Motor neuron (in vitro differentiated cells): ENCODE results near the gene MLST8. TPM values are rescaled to one million over a fixed set of nuclear protein-coding genes. Genes with fewer than 3 reads are reported as not detected.
A peak's percentile ranks its signal among the peaks of the same experiment; 100 is the strongest.

Experiments
- ATAC-seq, 8 experiments: fragments of 200-7000 bp; cut with Tn5 transposase; replicated peaks in 6 of 8; 2 replicates each; pipeline ENCODE4 v1.8.0; 2021; ENCODE audit warnings: mild to moderate bottlenecking in 8 of 8, moderate library complexity in 8 of 8
- H3K27ac ChIP-seq, 2 donors: fragments of 250-450 bp; sonication (Bioruptor Pico); 2 replicates each; pipeline ENCODE4 v1.9.0; 2021; ENCODE audit warnings: antibody characterized with exemption in 2 of 2, mild to moderate bottlenecking in 2 of 2, moderate library complexity in 1 of 2
- H3K4me1 ChIP-seq, 2 donors: fragments of 250-450 bp; sonication (Bioruptor Pico); replicated peaks in 1 of 2; 2 replicates each; pipeline ENCODE4 v1.6.1; 2021; ENCODE audit warnings: antibody characterized with exemption in 2 of 2, mild to moderate bottlenecking in 2 of 2, moderate library complexity in 1 of 2
- H3K4me3 ChIP-seq, 5 donors: fragments of 250-450 bp; sonication (Bioruptor Pico); 2 replicates each; pipeline ENCODE4 v1.9.0; 2021; ENCODE audit warnings: antibody characterized with exemption in 5 of 5, mild to moderate bottlenecking in 5 of 5, moderate library complexity in 4 of 5
- WGBS, 10 experiments: fragments of 450-650 bp; shearing (Covaris generic); methylation state at CpG; one replicate each; pipeline ENCODE4 v1.0.0; 2022; 5-methylcytosine and 5-hydroxymethylcytosine counted together
- in situ Hi-C, 9 experiments: fragments of 400-800 bp; cut with MboI; loops; one replicate each; pipeline ENCODE4 v1.15.0; 2021; ENCODE audit warnings: low sequenced_read_pairs in 9 of 9, low pct_unique_long_range_greater_than_20kb in 2 of 9; ENCODE audit not compliant: unreplicated experiment in 9 of 9
- total RNA-seq, 8 experiments: library from RNA; unstranded; fragments of 300-600 nt; gene quantifications; 2 replicates each; pipeline versions ENCODE4 v1.2.3 to v1.2.4, GENCODE V29; 2022

Gene MLST8
- total RNA-seq: 10 to 100 TPM; 25.9 to 59.8 (median 38.7) TPM

GRCh38 chr16:2205104-2205966 lies at the start of gene MLST8:
Gene MLST8 (plus strand): TSS chr16:2205454. CDS start chr16:2206086, 632 bp downstream.
- Histone ChIP-seq H3K4me1 (peaks cover 9% of the 10 kb centered on the region in 2 donors), H3K4me3 (peak within 1 kb of the TSS; percentile 75 to 99 (median 97)), H3K27ac (peak within 1 kb of the TSS; percentile 99 to 100)
- ATAC-seq: peak; percentile 72 to 84 (median 74)
- 0 to 17% (median 1%) methylated on average over 1 to 16 of the region's 93 CpGs; no CpG with 5 or more reads in 4 of the 10 experiments for WGBS, 10 experiments
- in situ Hi-C loops: no loop called here

DNA sequence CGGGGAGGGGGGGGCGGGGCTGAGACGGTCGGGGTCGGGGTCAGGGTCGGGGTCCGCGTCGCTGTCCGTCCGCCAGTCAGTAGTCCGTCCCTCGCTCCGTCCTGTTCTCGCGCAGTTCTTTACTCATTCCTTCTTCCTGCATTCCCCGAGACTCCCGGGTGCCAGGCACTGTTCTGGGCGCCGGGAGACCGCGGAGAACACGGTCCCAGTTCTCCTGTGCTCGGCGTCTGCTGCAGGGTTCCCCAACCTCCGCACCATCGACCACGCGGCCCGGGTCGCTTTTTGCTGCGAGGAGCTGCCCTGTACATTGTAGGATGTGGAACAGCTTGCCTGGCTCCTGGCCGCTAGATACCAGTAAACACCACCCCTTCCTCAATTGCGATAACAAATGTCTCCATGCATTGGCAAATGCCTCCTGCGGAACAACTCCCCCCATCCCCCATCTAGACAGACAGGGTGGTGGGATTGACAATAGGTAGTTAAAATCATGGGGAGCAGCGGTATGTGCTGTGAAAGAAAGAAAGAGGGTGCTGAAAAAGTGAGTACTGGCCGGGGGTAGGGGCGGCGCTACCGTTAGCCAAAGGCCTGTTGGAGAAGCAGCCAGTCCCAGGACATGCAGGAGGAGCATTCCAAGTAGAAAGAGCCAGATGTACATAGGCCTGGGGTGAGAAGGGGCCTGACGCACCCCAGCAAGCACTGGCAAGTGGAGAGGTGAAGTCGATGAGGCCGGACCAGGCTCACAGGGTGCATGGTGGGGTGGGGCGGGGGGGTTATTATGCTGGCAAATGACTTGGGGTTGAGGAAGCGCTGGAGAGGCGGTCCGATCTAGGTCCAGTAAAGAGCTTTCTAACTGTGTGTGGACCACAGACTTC lies 49.0 kb upstream of the MLST8 start:
- peaks cover 46 to 54% of the 10 kb centered on the region in 2 donors for H3K4me1 ChIP-seq
- H3K4me3 ChIP-seq: peak overlapping the region; percentile 49 to 54 (median 51)
- WGBS, 10 experiments: 0 to 7% (median 0%) methylated on average over 1 to 5 of the region's 47 CpGs; no CpG with 5 or more reads in 3 of the 10 experiments
- in situ Hi-C loops: no loop called here
- peak overlapping the region; percentile 12 to 54 for H3K27ac ChIP-seq
- peak in 3 of 8 experiments; percentile 0 to 3 (median 2) for ATAC-seq

- WGBS, 10 experiments: 17 to 71% methylated on average over 1 to 3 of the region's 5 CpGs; no CpG with 5 or more reads in 8 of the 10 experiments
- peak overlapping the region; percentile 49 to 54 (median 51) for H3K4me3 ChIP-seq
- H3K4me1 ChIP-seq: peaks cover 39 to 52% of the 10 kb centered on the region in 2 donors
- ATAC-seq: no peak
- no peak overlapping the region for H3K27ac ChIP-seq
- in situ Hi-C loops: no loop called here
These were observed 48.4 kb upstream of the MLST8 start for GRCh38 chr16:2156849-2157224.

- ATAC-seq: no peak
- WGBS, 10 experiments: 57 to 86% (median 75%) methylated on average over 1 to 8 of the region's 27 CpGs; no CpG with 5 or more reads in 5 of the 10 experiments
- Histone ChIP-seq H3K4me3 (no peak overlapping the region), H3K4me1 (peaks cover 37 to 50% of the 10 kb centered on the region in 2 donors), H3K27ac (no peak overlapping the region)
- in situ Hi-C loops: no loop called here
These were observed 47.6 kb upstream of the MLST8 start for GRCh38 chr16:2157480-2158261.

- in situ Hi-C loops: no loop called here
- Histone ChIP-seq H3K27ac (no peak overlapping the region), H3K4me1 (peaks cover 32 to 45% of the 10 kb centered on the region in 2 donors), H3K4me3 (no peak overlapping the region)
- ATAC-seq: no peak
- 90 to 100% (median 100%) methylated on average over 2 to 10 of the region's 15 CpGs; no CpG with 5 or more reads in 7 of the 10 experiments for WGBS, 10 experiments
These were observed 47.0 kb upstream of the MLST8 start for GRCh38 chr16:2158262-2158638.

DNA sequence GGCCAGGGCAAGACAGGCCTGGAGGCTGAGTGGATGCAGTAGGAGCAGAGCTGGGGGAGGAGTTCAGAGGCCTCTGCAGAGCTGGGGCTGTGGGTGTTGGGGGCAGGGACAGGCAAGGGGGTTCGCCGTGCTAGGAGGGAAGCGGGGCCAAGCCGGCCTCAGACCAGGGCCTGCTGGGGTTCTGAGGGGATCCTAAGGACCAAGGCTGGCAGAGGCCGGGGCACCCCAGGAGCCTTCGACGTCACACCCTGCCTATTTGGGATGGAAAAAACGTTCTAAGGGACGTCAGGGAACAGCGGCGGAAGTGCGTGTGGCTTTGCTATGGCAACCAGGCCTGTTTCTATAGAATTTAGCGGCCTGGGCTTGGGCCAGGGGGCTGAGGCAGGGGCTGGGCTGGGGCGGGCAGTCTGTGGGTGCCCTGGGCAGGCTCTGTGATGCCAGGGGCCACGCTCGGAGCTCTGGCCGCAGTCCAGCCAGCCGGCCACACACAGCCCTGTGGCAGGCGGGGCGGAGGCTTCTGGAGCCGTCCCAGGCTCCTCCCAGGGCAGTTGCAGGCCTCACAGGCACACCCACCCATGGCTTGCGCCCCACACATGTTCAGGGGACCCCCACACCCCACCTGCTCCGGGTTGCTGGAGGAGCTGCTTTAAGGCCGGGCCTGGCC lies 45.9 kb upstream of the MLST8 start:
- ATAC-seq: peak; percentile 1 to 27 (median 7)
- WGBS, 10 experiments: no CpG with 5 or more reads among the region's 24 CpGs
- peak overlapping the region; percentile 26 to 44 for H3K27ac ChIP-seq
- in situ Hi-C loops: no loop called here
- H3K4me1 ChIP-seq: peaks cover 23 to 34% of the 10 kb centered on the region in 2 donors
- peak overlapping the region in 3 of 5 donors; percentile 3 to 16 (median 16) for H3K4me3 ChIP-seq

- H3K4me3 ChIP-seq: no peak overlapping the region
- H3K27ac ChIP-seq: peak overlapping the region in 1 of 2 donors; percentile 35
- in situ Hi-C loops: no loop called here
- WGBS, 10 experiments: no CpG with 5 or more reads among the region's 20 CpGs
- peak in 6 of 8 experiments; percentile 8 to 44 (median 22) for ATAC-seq
- peaks cover 21 to 32% of the 10 kb centered on the region in 2 donors for H3K4me1 ChIP-seq
These were observed 44.2 kb upstream of the MLST8 start for GRCh38 chr16:2160915-2161551.

- 100% methylated on average over 1 of the region's 10 CpGs; no CpG with 5 or more reads in 8 of the 10 experiments for WGBS, 10 experiments
- no peak for ATAC-seq
- Histone ChIP-seq H3K4me3 (no peak overlapping the region), H3K27ac (no peak overlapping the region), H3K4me1 (peaks cover 21 to 29% of the 10 kb centered on the region in 2 donors)
- in situ Hi-C loops: no loop called here
These were observed 43.3 kb upstream of the MLST8 start for GRCh38 chr16:2161911-2162310.

- peak in 4 of 8 experiments; percentile 5 to 34 (median 12) for ATAC-seq
- H3K27ac ChIP-seq: no peak overlapping the region
These were observed 42.6 kb upstream of the MLST8 start for GRCh38 chr16:2162676-2163118.

DNA sequence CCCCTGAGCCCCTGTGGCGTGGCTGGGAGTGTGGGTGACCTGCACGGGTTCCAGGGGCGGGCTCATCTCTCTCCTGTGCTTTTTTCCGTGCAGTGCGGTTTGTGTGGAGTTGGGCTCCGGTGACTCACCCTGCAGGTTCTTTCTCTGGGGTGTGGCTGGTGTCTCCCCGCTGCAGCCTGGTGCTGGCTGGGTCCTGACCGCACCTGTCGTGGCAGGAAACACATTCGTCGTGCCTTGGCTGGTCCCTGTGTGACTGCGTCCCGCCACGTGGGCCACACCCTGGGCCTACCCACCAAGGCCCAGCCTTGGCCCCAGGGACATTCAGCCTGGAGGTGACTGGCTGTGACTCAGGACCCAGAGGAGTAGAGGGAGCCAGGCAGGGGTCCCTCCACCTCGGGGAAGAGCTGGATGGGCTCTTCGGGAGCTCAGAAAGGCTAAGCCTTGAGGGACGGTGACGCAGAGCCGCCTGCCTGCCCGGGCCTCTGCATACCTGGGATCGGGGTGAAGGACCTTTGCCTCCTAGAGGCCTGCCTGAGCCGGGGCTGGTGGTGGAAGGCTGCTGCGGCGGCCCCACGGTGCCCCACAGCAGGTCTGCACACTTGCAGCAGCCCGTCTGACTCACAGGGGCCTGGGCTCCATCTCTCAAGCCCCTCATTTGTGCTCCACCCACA lies 41.9 kb upstream of the MLST8 start:
- peak in 1 of 8 experiments; percentile 4 for ATAC-seq
- H3K4me1 ChIP-seq: peaks cover 21 to 28% of the 10 kb centered on the region in 2 donors
- in situ Hi-C loops: no loop called here
- no peak overlapping the region for H3K4me3 ChIP-seq
- no peak overlapping the region for H3K27ac ChIP-seq
- WGBS, 10 experiments: 93 to 95% methylated on average over 4 to 5 of the region's 26 CpGs; no CpG with 5 or more reads in 8 of the 10 experiments

More at GRCh38 chr16:2162676-2163118, 42.6 kb upstream of the MLST8 start:
- WGBS, 10 experiments: 40 to 83% (median 80%) methylated on average over 1 to 6 of the region's 13 CpGs; no CpG with 5 or more reads in 7 of the 10 experiments
- H3K4me3 ChIP-seq: no peak overlapping the region
- peaks cover 21 to 28% of the 10 kb centered on the region in 2 donors for H3K4me1 ChIP-seq
- in situ Hi-C loops: no loop called here

DNA sequence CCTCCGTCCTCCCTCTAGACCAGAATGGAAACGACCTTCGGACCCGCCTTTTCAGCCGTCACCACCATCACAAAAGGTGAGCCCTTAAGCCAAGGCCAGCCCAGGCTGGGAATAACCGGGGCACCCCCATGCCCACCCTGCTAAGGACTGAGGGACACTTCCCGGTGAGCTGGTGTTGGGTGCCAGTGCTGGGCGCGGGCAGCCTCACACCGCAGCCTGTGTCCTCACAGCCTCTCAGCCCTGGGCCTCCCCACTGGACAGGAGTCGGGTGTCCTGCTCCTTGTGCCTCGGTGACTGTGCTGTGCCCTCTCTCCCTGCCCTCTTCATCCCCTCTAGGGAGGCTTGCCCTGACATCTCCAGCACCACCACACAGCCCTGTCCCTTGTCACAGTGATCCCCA lies 39.4 kb upstream of the MLST8 start:
- H3K4me3 ChIP-seq: no peak overlapping the region
- in situ Hi-C loops: no loop called here
- no peak overlapping the region for H3K27ac ChIP-seq
- WGBS, 10 experiments: 89 to 100% (median 100%) methylated on average over 2 to 6 of the region's 12 CpGs; no CpG with 5 or more reads in 5 of the 10 experiments
- H3K4me1 ChIP-seq: peaks cover under 1 to 6% of the 10 kb centered on the region in 2 donors
- ATAC-seq: no peak
